PC-9 (cell line): ENCODE measurements around the gene GPRC5C.

ENCODE experiments used
- EZH2 ChIP-seq: fragments of 200-600 bp; sonication (generic); IDR thresholded peaks from 2 replicates; pipeline ENCODE4 v1.8.0; 2017; ENCODE audit warnings: antibody characterized with exemption, low read depth
- TF ChIP-seq, protein P1 (sequence below): fragments of 200-600 bp; sonication (generic); conservative IDR thresholded peaks from 2 replicates; pipeline ENCODE4 v1.6.1; 2017; ENCODE audit warnings: mixed run types, antibody characterized with exemption, mild to moderate bottlenecking, moderate library complexity

DNA sequence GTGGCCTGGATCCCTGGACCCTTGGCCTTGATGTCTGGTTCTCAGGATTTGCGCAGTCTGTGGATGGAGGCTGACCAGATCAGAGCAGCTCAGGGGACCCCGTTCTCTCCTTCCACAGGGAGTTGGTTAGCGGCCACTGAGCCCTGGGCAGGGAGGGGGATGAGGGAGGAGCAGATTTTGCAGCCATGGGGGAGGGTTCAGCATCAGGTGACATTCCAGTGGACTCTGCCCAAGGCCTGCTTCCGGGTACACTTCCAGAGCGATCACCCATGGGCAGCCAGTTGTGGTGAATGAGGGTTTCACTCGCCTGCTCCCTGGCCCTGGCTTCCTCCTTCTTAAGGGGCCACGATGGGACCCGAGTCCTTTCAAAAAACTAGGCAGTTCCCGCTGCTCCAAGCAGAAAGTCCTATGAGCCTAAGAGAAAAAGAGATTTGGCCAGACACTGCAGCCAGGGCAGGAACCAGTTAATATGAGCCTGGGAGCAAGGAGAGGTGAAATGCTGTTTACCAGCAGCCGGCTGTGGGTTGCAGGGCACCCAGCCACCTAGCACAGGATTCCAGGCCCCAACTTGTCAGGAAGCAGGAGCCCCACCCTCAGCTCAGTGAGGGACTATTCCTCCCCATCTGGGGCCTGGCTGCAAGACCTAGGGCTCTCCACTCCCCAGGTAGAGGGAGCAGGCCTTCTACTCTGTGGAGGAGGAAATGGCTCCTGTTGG, 4.7 kb upstream of the GPRC5C start:
- no peak for TF ChIP-seq EZH2
- TF ChIP-seq, protein P1, sequence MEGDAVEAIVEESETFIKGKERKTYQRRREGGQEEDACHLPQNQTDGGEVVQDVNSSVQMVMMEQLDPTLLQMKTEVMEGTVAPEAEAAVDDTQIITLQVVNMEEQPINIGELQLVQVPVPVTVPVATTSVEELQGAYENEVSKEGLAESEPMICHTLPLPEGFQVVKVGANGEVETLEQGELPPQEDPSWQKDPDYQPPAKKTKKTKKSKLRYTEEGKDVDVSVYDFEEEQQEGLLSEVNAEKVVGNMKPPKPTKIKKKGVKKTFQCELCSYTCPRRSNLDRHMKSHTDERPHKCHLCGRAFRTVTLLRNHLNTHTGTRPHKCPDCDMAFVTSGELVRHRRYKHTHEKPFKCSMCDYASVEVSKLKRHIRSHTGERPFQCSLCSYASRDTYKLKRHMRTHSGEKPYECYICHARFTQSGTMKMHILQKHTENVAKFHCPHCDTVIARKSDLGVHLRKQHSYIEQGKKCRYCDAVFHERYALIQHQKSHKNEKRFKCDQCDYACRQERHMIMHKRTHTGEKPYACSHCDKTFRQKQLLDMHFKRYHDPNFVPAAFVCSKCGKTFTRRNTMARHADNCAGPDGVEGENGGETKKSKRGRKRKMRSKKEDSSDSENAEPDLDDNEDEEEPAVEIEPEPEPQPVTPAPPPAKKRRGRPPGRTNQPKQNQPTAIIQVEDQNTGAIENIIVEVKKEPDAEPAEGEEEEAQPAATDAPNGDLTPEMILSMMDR = no peak
